ENCODE data around the gene CBX8.

Gene CBX8

GRCh38 chr17:79835953-79836509 is 39.2 kb upstream of the CBX8 start:
- in situ Hi-C loops (cut with HindIII; ENCODE audit: low sequenced_read_pairs) = loop anchor here (5.0 kb wide), 1 partner anchor 39 kb away; the partner anchor contains the start of gene CBX8

DNA sequence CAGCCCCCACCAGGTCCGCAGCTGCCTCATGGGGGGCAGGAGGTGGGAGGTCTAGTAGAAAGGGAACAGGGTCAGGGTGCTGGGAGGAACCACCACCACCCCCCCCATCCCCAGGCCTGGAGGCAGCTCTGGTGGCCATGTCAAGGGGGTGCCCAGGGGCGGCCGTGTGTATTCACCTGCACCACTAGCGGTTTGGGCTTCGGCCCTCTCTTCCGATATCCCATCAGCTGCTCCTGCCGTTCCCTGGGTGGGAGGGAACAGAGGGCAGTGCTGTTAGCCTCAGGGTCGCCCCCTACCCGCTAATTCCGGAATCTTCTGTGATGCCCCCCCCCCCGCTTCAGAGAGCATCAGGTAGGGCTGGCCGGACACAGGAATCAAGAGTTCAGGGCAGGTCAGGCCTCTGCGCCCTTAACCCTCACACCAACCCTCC is 38.6 kb upstream of the CBX8 start:
- in situ Hi-C loops (cut with HindIII; ENCODE audit: low sequenced_read_pairs) = loop anchor here (5.0 kb wide), 1 partner anchor 38 kb away; the partner anchor contains the start of gene CBX8

DNA sequence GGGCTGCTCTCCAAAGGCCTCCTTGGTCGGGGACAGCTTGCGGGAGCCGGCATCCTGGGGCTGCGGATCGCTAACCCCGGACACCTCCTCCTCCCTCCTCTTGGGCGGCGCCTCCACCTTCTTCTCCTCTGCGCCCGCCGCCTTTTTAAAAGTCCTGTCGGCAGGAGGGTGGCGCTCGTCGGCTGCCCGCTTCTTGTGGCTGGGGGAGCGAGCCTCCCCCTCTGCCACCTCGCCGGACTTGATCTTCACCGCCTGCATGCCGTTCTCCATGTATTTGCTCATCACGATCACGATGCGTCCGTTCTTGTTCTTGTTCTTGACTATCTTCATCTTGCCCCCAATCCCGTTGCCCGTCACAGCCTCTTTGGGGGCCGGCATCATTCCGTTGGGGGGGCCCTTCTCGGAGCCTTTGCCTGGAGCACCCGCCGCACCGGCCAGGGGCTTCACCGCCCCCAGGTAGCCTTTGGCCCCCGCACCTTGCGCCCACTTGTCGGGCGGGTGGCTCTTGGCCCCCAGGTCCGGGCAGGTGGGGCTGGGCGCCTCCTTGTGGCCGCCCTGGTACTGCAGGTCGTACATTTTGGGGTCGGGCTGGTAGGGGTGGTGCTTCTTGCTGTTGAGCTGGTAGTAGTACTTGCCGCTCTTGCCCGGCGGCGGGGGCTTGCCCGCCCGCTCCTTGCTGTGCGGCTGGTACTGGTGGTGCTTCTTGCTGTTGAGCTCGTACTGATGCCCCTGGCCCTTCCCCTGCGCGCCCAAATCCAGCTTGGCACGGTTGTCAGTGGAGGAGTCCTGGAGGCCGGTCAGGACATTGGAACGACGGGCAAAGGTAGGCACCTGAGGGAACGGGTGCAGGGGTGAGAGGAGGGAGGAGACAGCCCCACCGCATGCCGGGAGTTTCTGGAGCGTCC is 37.9 kb upstream of the CBX8 start:
- in situ Hi-C loops (cut with HindIII; ENCODE audit: low sequenced_read_pairs) = loop anchor here (5.0 kb wide), 1 partner anchor 38 kb away; the partner anchor contains the start of gene CBX8

DNA sequence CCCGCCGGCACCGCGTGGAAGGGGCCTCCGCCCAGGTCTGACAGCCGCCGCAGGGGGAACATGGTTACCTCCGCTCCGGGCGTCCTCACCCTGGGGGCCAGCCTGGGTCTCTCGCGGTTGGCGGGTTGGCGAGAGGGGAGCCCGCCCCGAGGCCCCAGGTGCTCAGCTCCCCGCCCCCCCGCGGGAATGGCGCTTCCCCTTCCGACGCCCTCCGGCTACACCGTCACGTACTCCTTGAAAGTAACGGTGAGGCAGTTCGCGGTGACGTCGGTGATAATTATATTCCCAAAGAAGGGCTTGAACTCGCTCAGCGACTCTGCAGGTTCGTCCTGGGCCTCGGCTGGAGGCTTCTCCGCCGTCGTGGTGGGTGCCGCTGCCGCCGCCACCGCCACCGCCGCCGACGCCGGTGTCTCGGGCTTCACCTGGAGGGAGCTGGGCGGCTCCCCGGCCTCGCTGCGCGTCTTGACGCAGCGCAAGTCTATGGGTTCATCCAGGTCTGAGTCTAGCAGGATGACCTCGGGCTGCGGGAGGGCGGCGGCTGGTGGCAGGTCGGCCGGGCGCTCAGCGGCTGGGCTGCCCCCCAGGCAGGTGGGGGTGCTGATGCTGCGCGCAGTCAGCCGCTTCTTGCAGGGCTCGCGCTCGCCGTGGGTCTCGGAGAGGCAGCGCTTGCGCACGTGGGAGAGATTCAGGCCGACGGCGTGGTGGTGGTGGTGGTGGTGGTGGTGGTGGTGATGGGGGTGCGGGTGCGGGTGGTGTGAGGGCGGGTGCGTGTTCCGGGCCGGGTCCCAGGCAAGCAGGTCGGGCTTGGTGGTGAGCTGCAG is 37.1 kb upstream of the CBX8 start:
- in situ Hi-C loops (cut with HindIII; ENCODE audit: low sequenced_read_pairs) = no loop called here

- in situ Hi-C loops (cut with HindIII; ENCODE audit: low sequenced_read_pairs) = no loop called here
Measured at GRCh38 chr17:79833110-79833450, 36.2 kb upstream of the CBX8 start.

DNA sequence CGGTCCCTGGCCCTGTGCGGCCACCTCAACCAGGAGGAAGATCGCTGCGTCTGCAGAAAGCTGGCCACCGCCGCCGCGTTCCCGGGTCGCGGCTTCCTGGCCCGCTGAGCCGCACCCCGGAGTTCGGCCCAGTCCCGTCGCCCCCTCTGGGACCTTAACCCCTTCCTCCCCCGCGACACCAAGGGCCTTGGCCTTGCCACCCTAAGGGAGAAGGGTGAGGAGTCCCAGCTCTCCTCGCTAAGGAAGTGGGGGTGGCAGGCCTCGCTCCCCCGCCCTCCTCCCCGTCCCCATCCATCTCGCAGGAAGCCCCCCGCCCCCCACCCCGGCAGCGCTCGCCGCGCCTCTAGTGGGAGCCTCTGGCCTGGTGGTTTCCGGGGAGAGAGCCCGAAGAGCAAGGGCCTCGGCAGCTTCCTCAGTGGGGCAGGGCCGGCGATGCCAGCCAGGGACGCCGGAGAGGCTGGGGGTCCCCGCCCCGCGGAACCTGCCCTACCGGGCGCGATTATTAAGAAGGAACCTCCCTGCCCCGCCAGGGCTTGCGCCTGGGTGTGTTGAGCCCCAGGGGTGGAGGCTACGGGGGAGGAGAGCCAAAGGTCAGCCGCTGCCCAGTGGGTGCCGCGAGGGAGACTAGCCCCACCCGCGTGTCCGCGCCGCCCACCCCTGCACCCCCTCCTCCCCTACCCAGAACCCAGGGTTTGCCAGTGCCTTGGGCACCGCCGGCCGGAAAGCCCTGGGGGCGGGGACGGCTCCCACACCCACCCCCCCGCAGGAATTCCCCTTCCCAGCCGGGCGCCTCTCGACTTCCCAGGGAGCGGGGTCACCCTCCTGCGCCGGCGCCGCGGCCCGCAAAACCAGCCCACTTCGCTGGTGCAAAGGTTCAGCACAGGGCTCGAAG is 35.6 kb upstream of the CBX8 start:
- in situ Hi-C loops (cut with HindIII; ENCODE audit: low sequenced_read_pairs) = no loop called here

DNA sequence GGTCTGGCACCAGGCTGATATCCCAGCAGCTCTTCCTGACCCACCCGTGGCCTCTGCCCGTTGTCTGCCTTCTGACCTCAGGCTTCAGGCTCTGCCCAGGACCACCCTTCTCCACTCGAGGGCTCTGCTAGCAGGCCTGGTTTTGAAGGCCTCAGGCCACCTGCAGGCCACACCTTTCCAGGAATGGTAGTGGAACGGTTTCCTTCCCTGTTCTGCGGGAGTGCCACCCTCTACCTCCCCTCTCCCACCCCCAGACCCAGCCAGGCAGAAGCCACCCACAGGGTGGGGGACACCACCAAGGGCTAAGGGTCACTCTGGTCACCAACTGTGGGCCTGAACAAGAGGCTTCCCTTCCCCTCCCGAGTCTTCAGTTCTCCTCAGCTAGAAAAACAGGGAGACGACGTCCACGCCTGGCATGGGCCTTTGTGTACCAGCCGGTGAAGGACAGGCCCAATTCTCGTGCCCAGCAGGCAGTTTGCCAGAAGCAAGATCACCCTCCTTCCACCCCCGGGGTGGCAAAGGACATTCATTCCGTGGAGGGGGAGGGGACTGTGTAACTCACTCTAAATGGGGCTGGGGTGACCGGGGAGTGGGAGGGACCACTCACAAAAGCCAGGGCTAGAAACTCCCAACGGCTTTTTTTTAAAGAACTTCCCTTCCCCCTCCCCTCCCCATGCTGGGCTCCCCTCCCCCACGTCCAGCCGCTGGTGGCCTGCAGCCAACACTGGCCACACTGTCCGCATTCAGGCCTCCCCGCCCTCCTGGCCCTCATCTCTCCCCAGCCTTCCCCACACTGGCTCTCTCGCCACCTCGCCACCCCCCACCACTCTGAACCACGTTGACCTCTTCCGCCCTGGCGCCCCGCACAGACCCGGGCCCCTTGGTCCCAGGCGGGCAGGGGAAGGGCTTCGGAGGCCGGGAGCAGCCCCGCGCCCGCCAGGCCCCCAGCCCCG is 34.7 kb upstream of the CBX8 start:
- in situ Hi-C loops (cut with HindIII; ENCODE audit: low sequenced_read_pairs) = no loop called here

- in situ Hi-C loops (cut with HindIII; ENCODE audit: low sequenced_read_pairs) = no loop called here
Measured at GRCh38 chr17:79830763-79831264, 33.9 kb upstream of the CBX8 start.

GRCh38 chr17:79830303-79830702 is 33.4 kb upstream of the CBX8 start:
- in situ Hi-C loops (cut with HindIII; ENCODE audit: low sequenced_read_pairs) = no loop called here

DNA sequence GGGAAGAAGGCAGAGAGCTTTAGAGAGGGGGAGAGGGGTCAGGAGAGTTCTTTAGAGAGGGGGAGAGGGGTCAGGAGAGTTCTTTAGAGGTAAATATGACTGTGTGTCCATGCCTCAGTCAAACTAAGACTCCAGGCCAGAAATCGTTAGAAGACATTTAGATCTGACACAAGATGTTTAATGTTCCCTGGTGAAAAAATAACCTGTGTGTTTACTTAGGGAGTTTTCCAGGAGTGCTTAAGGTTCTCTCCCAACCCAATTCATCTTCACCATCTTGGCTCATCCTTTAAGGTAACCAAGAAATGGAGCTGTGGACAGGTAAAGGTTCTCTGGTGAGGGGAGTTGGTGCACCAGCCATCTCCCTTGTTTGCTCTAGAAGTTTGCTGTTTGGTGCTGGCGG is 32.6 kb upstream of the CBX8 start:
- in situ Hi-C loops (cut with HindIII; ENCODE audit: low sequenced_read_pairs) = no loop called here

DNA sequence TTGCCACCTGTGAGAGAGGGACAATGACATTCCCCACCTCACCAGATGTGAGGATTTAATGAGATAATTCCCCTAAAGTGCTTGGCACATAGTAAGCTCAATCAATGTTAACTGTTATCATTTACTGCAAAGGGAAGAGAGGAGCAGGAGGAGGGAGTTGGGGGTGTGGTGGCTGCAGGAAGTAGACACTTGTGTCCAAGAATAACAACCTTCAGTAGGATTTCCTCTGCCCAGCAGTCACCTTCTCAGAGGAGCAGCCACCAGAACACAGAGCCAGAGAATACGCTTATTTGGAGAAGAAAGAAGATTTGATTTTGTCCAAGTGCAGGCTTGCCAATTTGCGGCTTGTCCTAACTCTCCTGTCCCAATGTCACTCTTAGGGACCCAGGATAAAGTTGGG is 32.1 kb upstream of the CBX8 start:
- in situ Hi-C loops (cut with HindIII; ENCODE audit: low sequenced_read_pairs) = no loop called here

DNA sequence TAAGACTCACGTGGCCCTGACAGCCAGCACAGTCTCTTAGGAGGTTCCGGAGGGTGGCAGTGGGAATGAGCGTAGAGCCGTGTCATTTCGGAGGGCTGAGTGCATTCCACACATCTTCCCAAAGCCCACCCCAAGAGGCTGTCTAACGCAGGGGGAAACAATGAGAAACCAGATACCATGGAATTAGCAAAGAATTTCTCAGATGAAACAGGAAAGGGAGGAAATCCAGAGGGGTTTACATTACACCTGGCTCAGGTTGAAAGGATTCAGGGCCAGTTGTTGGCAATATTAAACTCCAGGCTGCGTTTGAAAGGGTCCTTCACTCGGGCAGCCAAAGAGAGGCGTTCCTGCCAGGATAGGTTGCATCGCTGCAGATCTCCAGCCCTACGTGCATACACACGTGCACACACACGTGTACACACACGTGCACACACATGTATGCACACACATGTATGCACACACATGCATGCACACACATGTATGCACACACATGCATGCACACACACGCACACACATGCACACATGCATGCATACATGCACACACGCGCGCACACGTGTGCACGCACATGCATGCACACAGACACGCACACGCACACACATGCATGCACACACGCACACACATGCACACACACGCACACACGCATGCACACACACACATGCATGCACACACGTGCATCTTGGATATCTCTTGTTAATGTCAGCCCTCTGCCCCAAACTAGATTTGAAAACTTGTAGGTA is 30.1 kb upstream of the CBX8 start:
- in situ Hi-C loops (cut with HindIII; ENCODE audit: low sequenced_read_pairs) = no loop called here

- in situ Hi-C loops (cut with HindIII; ENCODE audit: low sequenced_read_pairs) = no loop called here
Measured at GRCh38 chr17:79826204-79826680, 29.4 kb upstream of the CBX8 start.

DNA sequence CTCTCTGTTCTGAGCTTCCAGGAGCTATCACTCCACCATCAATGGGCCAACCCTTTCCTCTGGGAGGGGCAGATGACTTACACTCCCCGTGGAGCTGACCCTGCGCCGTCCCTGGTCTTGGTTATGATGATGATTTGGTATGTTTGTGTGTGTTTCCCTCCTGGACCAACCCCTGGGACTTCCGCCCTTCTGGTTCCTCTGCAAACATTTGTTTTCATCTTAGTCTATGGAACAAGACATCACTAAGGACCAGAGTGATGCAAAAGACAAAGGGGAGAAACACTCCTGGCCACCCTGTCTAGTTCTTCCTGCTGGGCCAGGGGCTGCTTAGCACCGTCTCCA is 28.7 kb upstream of the CBX8 start:
- in situ Hi-C loops (cut with HindIII; ENCODE audit: low sequenced_read_pairs) = no loop called here

GRCh38 chr17:79824893-79825579 is 28.2 kb upstream of the CBX8 start:
- in situ Hi-C loops (cut with HindIII; ENCODE audit: low sequenced_read_pairs) = no loop called here

GRCh38 chr17:79824234-79824633 is 27.4 kb upstream of the CBX8 start:
- in situ Hi-C loops (cut with HindIII; ENCODE audit: low sequenced_read_pairs) = no loop called here

- in situ Hi-C loops (cut with HindIII; ENCODE audit: low sequenced_read_pairs) = no loop called here
Measured at GRCh38 chr17:79822583-79823124, 25.8 kb upstream of the CBX8 start.
